ENCODE results near the gene AXL. TPM values are rescaled to one million over a fixed set of nuclear protein-coding genes. Genes with fewer than 3 reads are reported as not detected.
"Not testable (repeated sequence)": the region's sequence is repeated elsewhere in the genome, so short reads cannot be mapped to it uniquely, and the experiment has no call there.

The AXL gene
- total RNA-seq, 2 experiments from 2014 or later, result 0.17 to 0.31 TPM

- no peak overlapping the region for H3K27ac Mint-ChIP-seq
- no peak overlapping the region for H3K4me3 Mint-ChIP-seq
- ChIA-PET POLR2A (no interaction called here), CTCF (interaction anchor here (1.1 to 1.6 kb wide), 2 partner anchors 24 to 26 kb away, joined by 4 to 5 read pairs; no protein-coding TSS in a partner anchor)
- H3K27me3 Mint-ChIP-seq, result no peaks in the 10 kb centered on the region
- no peaks in the 10 kb centered on the region for H3K9me3 Mint-ChIP-seq
- DNase-seq, result no peak
- intact Hi-C loops (cut with micrococcal nuclease), result no loop called here
- no peaks in the 10 kb centered on the region for H3K36me3 Mint-ChIP-seq
- H3K4me1 Mint-ChIP-seq (ENCODE audit: low read depth), result peaks cover 16% of the 10 kb centered on the region
Observed at GRCh38 chr19:41228486-41228885, 9.5 kb downstream of the AXL start.

- H3K4me1 Mint-ChIP-seq (ENCODE audit: low read depth), result peaks cover 16% of the 10 kb centered on the region
- H3K9me3 Mint-ChIP-seq; H3K27me3 Mint-ChIP-seq; DNase-seq; intact Hi-C loops (cut with micrococcal nuclease); POLR2A ChIA-PET; H3K36me3 Mint-ChIP-seq; H3K27ac Mint-ChIP-seq; H3K4me3 Mint-ChIP-seq: not testable (repeated sequence)
- CTCF ChIA-PET, result interaction anchor here (1.1 kb wide), 1 partner anchor 27 kb away, joined by 4 read pairs; no protein-coding TSS in a partner anchor
Observed at GRCh38 chr19:41229338-41229737, 10.3 kb downstream of the AXL start.

DNA sequence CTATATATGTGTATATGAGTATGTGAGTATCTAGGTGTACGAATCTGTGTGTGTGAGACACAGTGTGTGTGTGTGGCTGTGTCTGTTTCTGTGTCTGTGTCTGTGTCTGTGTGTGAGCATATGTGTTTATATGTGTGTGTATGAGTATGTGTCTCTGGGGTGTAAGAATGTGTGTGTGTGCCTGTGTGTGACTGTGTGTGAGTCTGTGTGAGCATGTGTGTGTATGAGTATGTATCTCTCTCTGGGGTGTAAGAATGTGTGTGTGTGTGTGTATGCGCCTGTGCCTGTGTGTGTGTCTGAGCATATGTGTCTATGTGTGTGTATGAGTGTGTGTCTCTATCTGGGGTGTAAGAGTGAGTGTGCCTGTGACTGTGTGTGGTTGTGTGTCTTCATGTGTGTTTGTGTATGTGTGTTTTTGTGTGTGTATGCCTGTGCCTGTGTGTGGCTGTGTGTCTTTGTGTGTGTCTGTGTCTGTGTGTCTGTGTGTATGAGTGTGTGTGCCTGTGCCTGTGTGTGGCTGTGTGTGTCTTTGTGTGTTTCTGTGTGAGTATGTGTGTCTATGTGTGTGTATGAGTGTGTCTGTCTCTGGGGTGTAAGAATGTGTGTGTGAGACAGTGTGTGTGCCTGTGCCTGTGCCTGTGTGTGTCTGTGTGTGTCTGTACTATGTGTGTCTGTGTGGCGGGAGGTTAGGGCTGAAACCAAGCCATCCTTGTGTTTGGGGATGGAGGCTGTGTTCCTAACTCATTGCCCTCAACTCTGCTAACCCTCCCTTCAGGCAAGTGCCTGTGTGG, 11.2 kb downstream of the AXL start:
- H3K27ac Mint-ChIP-seq, result no peak overlapping the region
- H3K4me3 Mint-ChIP-seq, result no peak overlapping the region
- H3K4me1 Mint-ChIP-seq (ENCODE audit: low read depth), result peaks cover 15% of the 10 kb centered on the region
- DNase-seq, result no peak
- intact Hi-C loops (cut with micrococcal nuclease), result no loop called here
- CTCF ChIA-PET, result no interaction called here
- no peaks in the 10 kb centered on the region for H3K9me3 Mint-ChIP-seq
- POLR2A ChIA-PET, result no interaction called here
- no peaks in the 10 kb centered on the region for H3K36me3 Mint-ChIP-seq
- H3K27me3 Mint-ChIP-seq, result no peaks in the 10 kb centered on the region

GRCh38 chr19:41232686-41233085, 13.7 kb downstream of the AXL start:
- Mint-ChIP-seq H3K36me3 (no peaks in the 10 kb centered on the region), H3K9me3 (no peaks in the 10 kb centered on the region), H3K4me3 (no peak overlapping the region), H3K27ac (no peak overlapping the region), H3K4me1 (ENCODE audit: low read depth) (no peaks in the 10 kb centered on the region), H3K27me3 (no peaks in the 10 kb centered on the region)
- DNase-seq, result no peak
- intact Hi-C loops (cut with micrococcal nuclease), result no loop called here
- POLR2A ChIA-PET, result no interaction called here
- CTCF ChIA-PET, result no interaction called here

DNA sequence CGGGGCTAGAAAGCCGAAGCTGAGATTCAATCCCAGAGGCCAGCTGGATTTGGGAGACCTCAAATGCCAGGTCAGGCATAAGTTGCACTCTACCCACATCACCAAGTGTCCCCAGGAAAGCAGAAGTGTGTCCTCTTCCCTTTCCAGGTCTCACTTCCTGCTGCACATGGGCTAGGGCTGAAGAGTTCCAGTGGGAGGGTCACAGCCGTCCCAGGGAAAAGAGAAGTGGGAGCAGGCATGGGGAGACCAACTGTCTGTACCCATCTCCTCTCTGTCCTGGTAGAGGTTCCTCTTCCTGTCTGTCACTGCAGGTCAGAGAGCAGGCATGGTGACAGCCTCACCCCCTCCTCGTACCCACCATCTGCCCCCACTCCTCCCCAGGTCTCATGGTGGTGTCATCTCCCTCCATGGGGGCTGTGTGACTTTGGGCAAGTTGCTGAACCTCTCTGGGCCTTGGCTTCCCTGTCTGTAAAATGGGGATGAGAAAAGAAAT, 14.8 kb downstream of the AXL start:
- H3K27ac Mint-ChIP-seq, result no peak overlapping the region
- no peaks in the 10 kb centered on the region for H3K4me1 Mint-ChIP-seq (ENCODE audit: low read depth)
- DNase-seq, result no peak
- intact Hi-C loops (cut with micrococcal nuclease), result no loop called here
- no peaks in the 10 kb centered on the region for H3K27me3 Mint-ChIP-seq
- H3K36me3 Mint-ChIP-seq, result no peaks in the 10 kb centered on the region
- POLR2A ChIA-PET, result no interaction called here
- CTCF ChIA-PET, result no interaction called here
- H3K4me3 Mint-ChIP-seq, result no peak overlapping the region
- H3K9me3 Mint-ChIP-seq, result no peaks in the 10 kb centered on the region

DNA sequence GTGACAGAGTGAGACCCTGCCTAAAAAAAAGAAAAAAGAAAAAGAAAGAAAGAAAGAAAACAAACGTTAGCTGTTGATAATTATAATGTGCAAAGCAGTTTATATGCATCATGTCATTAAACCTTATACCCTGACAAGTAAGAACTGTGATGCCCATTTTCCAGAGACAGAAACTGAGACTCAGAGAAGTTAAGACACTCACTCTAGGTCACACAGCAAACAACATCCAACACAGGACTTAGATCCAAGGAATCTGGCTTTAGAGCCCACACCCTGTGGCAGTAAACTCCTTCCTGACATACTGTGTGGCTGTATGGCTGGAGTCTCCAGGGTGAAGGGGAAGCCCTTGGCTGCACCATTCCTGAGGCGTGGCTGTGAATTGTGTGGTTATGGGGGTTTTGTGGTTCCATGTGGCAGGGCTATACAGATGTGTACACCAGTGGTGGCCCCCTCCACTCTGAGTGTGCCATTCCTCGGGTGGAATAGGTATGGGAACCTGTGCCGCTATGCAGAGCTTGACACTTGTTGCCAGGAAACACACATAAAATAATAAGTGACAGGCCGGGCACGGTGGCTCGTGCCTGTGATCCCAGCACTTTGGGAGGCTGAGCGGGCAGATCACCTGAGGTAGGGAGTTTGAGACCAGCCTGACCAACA, 15.6 kb downstream of the AXL start:
- Mint-ChIP-seq H3K9me3 (no peaks in the 10 kb centered on the region), H3K36me3 (no peaks in the 10 kb centered on the region), H3K4me3 (no peak overlapping the region), H3K27me3 (no peaks in the 10 kb centered on the region), H3K27ac (no peak overlapping the region), H3K4me1 (ENCODE audit: low read depth) (no peaks in the 10 kb centered on the region)
- DNase-seq, result no peak
- intact Hi-C loops (cut with micrococcal nuclease), result no loop called here
- CTCF ChIA-PET, result no interaction called here
- POLR2A ChIA-PET, result no interaction called here

- no peak for DNase-seq
- ChIA-PET CTCF (no interaction called here), POLR2A (no interaction called here)
- H3K4me3 Mint-ChIP-seq, result no peak overlapping the region
- H3K36me3 Mint-ChIP-seq, result no peaks in the 10 kb centered on the region
- H3K9me3 Mint-ChIP-seq, result no peaks in the 10 kb centered on the region
- intact Hi-C loops (cut with micrococcal nuclease), result no loop called here
- H3K27me3 Mint-ChIP-seq, result no peaks in the 10 kb centered on the region
- no peaks in the 10 kb centered on the region for H3K4me1 Mint-ChIP-seq (ENCODE audit: low read depth)
- no peak overlapping the region for H3K27ac Mint-ChIP-seq
Observed at GRCh38 chr19:41235480-41235879, 16.5 kb downstream of the AXL start.

- no peaks in the 10 kb centered on the region for H3K27me3 Mint-ChIP-seq
- CTCF ChIA-PET, result interaction anchor here (1.0 kb wide), 1 partner anchor 34 kb away, joined by 3 read pairs; no protein-coding TSS in a partner anchor
- no peaks in the 10 kb centered on the region for H3K9me3 Mint-ChIP-seq
Observed at GRCh38 chr19:41238244-41238643, 19.2 kb downstream of the AXL start.

DNA sequence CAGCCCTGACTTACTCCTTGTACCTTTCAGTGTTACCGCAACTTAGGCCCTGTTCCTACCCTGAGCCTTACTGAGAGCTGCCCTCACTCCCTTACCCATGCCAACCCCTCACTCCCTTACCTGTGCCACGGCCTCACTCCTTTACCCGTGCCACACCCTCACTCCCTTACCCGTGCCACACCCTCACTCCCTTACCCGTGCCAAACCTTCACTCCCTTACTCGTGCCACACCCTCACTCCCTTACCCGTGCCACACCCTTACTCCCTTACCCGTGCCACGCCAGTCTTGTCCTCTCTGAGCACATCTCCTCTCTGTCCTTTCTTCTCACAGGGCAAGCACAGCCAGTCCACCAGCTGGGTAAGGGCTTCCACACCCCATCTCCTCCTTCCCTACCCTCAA, 20.3 kb downstream of the AXL start:
- intact Hi-C loops (cut with micrococcal nuclease), result no loop called here
- no peak for DNase-seq
- Mint-ChIP-seq H3K9me3 (no peaks in the 10 kb centered on the region), H3K27ac (no peak overlapping the region), H3K27me3 (no peaks in the 10 kb centered on the region), H3K4me1 (ENCODE audit: low read depth) (no peaks in the 10 kb centered on the region), H3K36me3 (no peaks in the 10 kb centered on the region), H3K4me3 (no peak overlapping the region)
- ChIA-PET POLR2A (no interaction called here), CTCF (no interaction called here)

More at GRCh38 chr19:41238244-41238643, 19.2 kb downstream of the AXL start:
- POLR2A ChIA-PET, result no interaction called here
- H3K4me1 Mint-ChIP-seq (ENCODE audit: low read depth), result no peaks in the 10 kb centered on the region
- intact Hi-C loops (cut with micrococcal nuclease), result no loop called here
- H3K27ac Mint-ChIP-seq, result no peak overlapping the region
- no peaks in the 10 kb centered on the region for H3K36me3 Mint-ChIP-seq
- DNase-seq, result no peak
- H3K4me3 Mint-ChIP-seq, result no peak overlapping the region

- POLR2A ChIA-PET, result no interaction called here
- no peak for DNase-seq
- CTCF ChIA-PET, result no interaction called here
- no peak overlapping the region for H3K4me3 Mint-ChIP-seq
- no peaks in the 10 kb centered on the region for H3K4me1 Mint-ChIP-seq (ENCODE audit: low read depth)
- H3K36me3 Mint-ChIP-seq, result no peaks in the 10 kb centered on the region
- intact Hi-C loops (cut with micrococcal nuclease), result no loop called here
- no peaks in the 10 kb centered on the region for H3K27me3 Mint-ChIP-seq
- no peaks in the 10 kb centered on the region for H3K9me3 Mint-ChIP-seq
- H3K27ac Mint-ChIP-seq, result no peak overlapping the region
Observed at GRCh38 chr19:41239961-41240574, 21.0 kb downstream of the AXL start.

GRCh38 chr19:41241859-41242258, 22.8 kb downstream of the AXL start:
- H3K9me3 Mint-ChIP-seq, result no peaks in the 10 kb centered on the region
- no peak overlapping the region for H3K27ac Mint-ChIP-seq
- no peak overlapping the region for H3K4me3 Mint-ChIP-seq
- ChIA-PET POLR2A (no interaction called here), CTCF (no interaction called here)
- no peaks in the 10 kb centered on the region for H3K36me3 Mint-ChIP-seq
- H3K27me3 Mint-ChIP-seq, result no peaks in the 10 kb centered on the region
- DNase-seq, result no peak
- no peaks in the 10 kb centered on the region for H3K4me1 Mint-ChIP-seq (ENCODE audit: low read depth)
- intact Hi-C loops (cut with micrococcal nuclease), result no loop called here

DNA sequence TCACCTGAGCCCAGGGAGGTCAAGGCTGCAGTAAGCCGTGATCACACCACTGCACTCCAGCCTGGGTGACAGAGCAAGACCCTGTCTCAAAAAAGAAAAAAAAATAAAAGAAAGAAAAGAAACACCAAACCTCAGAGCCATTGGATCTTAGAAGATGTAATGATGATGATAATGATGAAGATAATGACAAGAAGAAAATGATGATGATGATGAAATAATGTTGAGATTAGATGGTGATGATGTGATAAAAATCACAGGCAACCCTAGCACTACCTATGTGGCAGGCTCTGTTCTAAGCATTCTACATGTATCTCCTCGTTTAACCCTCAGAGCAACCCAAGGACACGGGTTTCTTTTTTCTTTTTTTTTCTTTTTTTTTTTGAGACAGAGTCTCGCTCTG, 25.1 kb downstream of the AXL start:
- intact Hi-C loops (cut with micrococcal nuclease), result no loop called here
- Mint-ChIP-seq H3K9me3 (no peaks in the 10 kb centered on the region), H3K27me3 (no peaks in the 10 kb centered on the region), H3K4me3 (no peak overlapping the region), H3K4me1 (ENCODE audit: low read depth) (no peaks in the 10 kb centered on the region), H3K36me3 (no peaks in the 10 kb centered on the region), H3K27ac (no peak overlapping the region)
- ChIA-PET CTCF (interaction anchor here (0.5 kb wide), 1 partner anchor 31 kb away, joined by 3 read pairs; no protein-coding TSS in a partner anchor), POLR2A (interaction anchor here (0.6 kb wide), 1 partner anchor 546 kb away, joined by 6 read pairs; no protein-coding TSS in a partner anchor)
- no peak for DNase-seq
